Cardiac fibroblast (primary cell): Measurements from ENCODE around the gene DISP2.

Source experiments
- DNase-seq, 2 donors: peaks; one replicate each; pipeline versions ENCODE4 v3.0.0 to v3.0.0-alpha.2; 2010; ENCODE audit warnings: low read depth in 2 of 2
- H3K4me3 ChIP-seq, 2 donors: replicated peaks in 1 of 2; 1 replicate in 1 of 2; 2 replicates in 1 of 2; pipeline ENCODE4 v1.5.1; 2011; ENCODE audit warnings: low read depth in 2 of 2, low read length in 2 of 2, mild to moderate bottlenecking in 2 of 2, moderate library complexity in 1 of 2
- CTCF ChIP-seq: IDR thresholded peaks from one replicate; pipeline ENCODE4 v1.5.1; 2011; ENCODE audit warnings: low read depth, mild to moderate bottlenecking, low read length, inconsistent platforms

The DISP2 gene

GRCh38 chr15:40328176-40328575, 29.8 kb upstream of the DISP2 start:
- TF ChIP-seq CTCF = no peak
- no peak overlapping the region for H3K4me3 ChIP-seq
- DNase-seq = peak; percentile 71 to 74

- no peak for DNase-seq
- H3K4me3 ChIP-seq = no peak overlapping the region
- no peak for TF ChIP-seq CTCF
Observed at GRCh38 chr15:40328751-40329150, 29.3 kb upstream of the DISP2 start.

GRCh38 chr15:40329804-40330203, 28.2 kb upstream of the DISP2 start:
- TF ChIP-seq CTCF = no peak
- DNase-seq = peak in 1 of 2 donors; percentile 89
- no peak overlapping the region for H3K4me3 ChIP-seq

- TF ChIP-seq CTCF = no peak
- DNase-seq = peak; percentile 49 to 89
- H3K4me3 ChIP-seq = no peak overlapping the region
Observed at GRCh38 chr15:40330368-40330836, 27.6 kb upstream of the DISP2 start.

- no peak overlapping the region for H3K4me3 ChIP-seq
- TF ChIP-seq CTCF = no peak
- DNase-seq = no peak
Observed at GRCh38 chr15:40331026-40331425, 27.0 kb upstream of the DISP2 start.

- TF ChIP-seq CTCF = no peak
- H3K4me3 ChIP-seq = no peak overlapping the region
- DNase-seq = no peak
Observed at GRCh38 chr15:40331637-40332036, 26.4 kb upstream of the DISP2 start.

GRCh38 chr15:40332113-40332781, 25.8 kb upstream of the DISP2 start:
- TF ChIP-seq CTCF = no peak
- no peak for DNase-seq
- H3K4me3 ChIP-seq = no peak overlapping the region
